GM21723 (cell line): ENCODE measurements around the gene MYO5A.
"Not testable (repeated sequence)": the region's sequence is repeated elsewhere in the genome, so short reads cannot be mapped to it uniquely, and the experiment has no call there.

ENCODE experiments used
- ATAC-seq: cut with Tn5 transposase; IDR thresholded peaks from one replicate; pipeline ENCODE4 v1.9.1; 2021; ENCODE audit warnings: mild to moderate bottlenecking, moderate library complexity; ENCODE audit not compliant: unreplicated experiment

MYO5A gene

DNA sequence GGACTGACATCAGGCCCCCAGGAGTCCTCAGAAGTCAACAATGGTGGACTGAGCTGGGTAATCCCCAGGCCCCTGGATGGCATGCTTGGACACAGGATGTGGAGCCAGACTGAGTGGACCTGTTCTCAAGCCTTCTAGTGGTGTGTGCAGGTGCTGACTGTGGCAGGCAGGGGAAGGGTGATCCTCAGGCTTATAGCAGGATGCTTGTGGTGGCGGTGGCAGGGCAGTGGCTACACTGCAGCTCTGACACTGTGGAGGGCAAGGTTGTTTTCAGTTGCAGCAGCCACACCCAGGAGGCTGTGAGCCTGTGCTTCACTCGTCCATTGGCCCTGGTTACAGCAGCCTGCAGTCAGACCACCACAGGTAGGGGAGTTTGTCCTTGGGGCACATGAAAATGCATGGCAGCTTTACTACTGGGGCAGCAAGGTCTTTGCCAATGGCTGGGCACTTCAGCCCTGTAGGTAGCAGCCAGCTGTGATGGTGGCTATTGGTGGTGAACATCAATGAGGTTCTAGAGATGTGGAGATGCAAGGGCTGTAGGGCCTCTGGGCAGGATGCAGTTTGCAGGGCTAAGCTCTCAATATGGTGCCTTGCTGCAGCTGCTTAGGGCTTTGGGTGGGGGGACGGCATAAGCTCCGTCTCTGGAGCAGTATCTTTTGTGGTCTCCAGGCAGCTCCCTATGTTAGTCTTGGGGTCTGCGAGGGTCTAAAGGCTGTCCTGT lies 17.5 kb upstream of the MYO5A start:
- no peak for ATAC-seq

GRCh38 chr15:52540374-52541012 lies 11.8 kb upstream of the MYO5A start:
- ATAC-seq = no peak

GRCh38 chr15:52537459-52537858 lies 8.8 kb upstream of the MYO5A start:
- ATAC-seq = no peak

DNA sequence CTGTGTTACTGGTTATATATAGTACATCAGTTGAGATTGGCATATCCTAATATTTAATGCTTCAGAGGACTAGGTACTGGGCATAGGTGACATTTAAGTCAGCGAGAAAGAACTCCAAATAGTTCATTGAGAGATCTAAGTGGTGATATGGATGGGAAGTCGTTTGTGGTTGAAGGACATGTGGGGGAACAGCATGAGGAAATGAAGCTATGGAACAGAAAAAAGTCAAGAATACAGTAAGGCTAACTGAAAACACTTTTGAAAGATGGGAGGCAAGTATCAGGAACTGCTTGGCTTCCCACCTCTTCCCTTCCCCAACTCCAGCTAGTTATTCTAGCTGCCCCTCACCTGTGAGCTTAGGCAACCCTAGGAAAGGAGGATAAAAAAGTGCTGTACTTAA lies 3.7 kb upstream of the MYO5A start:
- ATAC-seq = no peak

DNA sequence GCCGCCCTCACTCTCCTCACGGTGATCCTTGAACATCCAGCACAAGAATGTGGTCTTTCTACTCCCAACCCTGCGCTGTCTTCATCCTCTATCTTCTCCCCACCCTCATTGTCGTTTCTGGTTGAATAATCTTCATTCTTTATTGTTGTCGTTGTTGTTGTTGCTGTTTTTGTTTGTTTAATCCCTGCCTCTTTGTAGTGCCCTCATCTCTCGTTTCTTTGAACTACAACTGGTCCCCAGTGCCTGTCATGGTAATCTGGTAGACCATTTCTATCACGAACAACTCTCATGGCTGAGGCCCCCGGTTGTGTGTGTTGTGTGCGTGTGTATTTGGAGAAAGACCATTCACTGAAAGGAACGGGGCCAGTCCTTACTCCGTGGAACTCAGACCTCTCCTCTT lies 1.3 kb upstream of the MYO5A start:
- no peak for ATAC-seq

GRCh38 chr15:52529341-52529924 lies 753 bp upstream of the MYO5A start:
- peak; percentile 6 for ATAC-seq

DNA sequence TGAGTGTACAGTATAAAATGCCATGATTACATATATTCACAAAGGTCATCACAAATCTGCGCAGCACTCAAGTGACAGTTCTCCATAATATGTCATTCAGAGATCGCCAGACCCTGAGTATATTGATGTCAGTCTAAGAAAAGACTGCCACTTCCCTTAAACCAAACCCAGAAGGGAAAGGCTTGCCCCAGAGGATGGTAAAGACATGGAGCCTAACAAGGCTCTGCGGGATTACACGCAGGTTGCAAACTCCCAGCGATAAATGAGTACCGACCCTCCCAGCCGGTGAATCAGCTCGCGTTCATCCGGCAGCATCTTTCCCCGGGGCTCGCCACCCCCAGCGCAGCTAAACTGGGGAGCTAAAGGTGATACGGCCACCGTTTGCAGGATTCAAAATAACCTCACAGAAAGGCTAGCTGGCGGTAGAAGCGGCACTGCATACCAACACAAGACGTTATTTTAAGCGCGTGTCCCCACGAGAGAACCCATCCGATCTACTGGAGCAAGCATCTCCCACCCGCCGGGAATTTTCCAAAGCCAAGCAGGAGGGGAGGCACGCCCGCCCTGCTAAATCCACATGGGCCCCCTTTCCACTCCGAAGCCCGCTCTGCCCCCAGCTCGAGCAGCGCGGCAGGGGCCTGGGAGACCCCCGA lies 643 bp downstream of the MYO5A start:
- ATAC-seq = peak; percentile 6

DNA sequence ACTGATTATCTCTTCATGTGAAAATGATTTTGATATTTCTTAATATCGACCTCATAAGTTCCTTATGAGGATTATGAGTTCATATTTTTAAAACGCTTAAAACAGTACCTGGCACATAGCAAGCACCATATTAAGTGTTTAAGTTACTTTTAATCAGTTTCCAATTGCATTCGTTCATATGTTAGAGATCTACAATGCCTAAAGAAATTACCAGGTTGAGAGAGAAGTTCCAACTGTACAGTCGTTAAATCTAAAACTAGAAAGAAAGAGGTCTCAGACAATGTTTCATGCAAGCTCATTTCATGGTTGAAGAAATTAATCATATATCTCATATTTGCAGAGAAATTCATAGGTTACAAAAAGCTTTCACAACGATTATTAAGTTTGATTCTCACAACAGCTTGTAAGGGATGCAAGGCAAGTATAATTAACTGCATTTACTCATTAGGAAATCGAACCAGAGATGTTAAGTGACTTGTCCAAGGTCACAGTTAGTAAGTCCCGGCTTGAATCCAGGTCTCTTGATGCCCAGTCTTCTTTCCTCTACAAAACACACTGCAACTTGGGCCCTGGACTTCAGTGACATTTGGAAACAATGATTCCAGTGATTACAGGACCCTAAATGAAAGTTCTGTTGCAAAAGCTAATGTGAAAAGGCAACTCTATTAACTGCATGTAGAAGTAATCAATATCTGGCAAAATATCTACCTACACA lies 1.3 kb downstream of the MYO5A start:
- ATAC-seq = no peak

DNA sequence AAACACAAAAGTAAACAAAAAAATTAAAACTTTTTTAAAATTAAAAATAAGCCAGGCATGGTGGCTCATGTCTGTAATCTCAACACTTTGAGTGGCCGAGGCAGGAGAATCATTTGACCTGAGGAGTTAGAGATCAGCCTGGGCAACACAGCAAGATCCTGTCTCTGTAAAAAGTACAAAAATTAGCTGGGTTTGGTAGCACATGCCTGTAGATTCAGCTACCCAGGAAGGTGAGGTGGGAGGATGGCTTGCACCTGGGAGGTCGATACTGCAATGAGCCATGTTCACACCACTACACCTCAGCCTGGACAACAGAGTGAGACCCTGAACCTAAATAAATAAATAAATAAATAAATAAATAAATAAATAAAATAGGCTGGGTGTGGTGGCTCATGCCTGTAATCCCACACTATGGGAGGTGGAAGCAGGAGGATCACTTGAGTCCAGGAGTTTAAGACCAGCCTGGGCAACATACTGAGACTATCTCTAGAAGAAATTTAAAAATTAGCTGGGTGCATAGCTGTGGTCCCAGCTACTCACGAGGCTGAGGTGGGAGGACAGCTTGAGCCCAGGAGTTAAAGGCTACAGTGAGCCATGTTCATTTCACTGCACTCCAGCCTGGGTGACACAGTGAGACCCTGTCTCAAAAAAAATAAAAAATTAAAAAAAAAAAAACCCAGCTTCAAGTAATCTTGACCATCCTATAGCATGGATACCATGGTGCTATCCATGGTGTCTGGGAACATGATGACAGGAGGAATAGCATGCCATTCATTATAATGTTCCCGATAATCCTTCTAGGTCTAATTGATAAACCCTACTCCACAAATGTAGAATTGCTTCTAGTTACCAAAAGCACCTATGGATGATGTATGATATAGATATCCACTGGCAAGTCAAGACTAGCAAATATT lies 4.2 kb downstream of the MYO5A start:
- no peak for ATAC-seq

DNA sequence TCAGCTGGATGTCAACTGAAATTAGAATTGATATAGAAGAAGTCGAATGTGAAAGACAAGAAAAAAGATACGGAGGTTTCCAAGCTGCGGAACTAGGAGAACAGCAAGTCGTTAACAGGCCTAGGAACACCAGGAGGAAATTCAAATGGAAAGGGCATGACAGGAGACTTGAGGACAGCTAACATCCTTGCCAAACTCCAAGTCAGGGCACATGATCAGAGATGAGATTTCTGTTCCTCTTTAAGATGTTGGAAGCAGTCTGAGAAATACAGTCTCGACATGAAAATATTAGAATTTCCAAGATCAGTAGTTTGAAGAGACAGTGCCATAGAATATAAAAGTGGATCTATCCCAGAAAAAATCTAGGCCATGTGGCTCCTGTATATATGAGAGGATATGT lies 5.0 kb downstream of the MYO5A start:
- ATAC-seq = no peak

GRCh38 chr15:52523192-52523591 lies 5.5 kb downstream of the MYO5A start:
- no peak for ATAC-seq

DNA sequence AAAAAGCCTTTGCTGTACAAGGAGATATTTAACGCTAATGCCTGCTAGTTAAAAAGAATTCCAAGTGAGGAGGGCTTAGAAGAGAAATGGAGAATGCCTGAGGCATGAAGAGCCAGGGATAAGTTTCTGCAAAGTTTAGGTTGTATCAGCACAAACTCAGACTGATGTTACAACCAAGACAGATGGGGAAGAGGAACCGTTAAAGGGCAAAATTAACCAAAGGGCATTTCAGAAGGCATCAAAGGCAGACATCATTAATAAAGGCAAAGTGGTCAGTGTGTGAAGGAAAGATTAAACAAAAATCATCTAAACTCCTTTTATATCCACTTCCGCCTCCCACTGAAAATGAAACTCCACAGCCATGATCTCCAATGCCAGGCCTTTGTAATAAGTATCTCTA lies 7.0 kb downstream of the MYO5A start:
- ATAC-seq = no peak

DNA sequence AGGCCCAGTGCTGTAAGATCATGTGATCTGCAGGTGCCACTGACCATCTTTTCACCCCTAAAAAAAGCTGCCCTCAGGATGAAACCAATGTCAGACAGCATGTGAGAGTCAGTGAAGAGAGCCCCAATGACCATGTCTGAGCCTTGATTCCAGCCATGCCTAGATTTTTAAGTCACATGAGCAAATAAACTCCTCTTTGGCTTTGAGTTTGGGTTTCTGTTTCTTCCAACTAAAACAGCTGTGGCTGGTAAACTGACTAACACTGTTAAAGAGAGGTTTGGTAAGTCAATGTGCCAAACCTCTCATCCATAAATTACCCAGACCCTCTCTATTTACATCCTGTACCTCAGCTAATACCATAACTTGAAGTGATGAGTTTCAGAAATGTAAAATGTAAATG lies 8.3 kb downstream of the MYO5A start:
- no peak for ATAC-seq

DNA sequence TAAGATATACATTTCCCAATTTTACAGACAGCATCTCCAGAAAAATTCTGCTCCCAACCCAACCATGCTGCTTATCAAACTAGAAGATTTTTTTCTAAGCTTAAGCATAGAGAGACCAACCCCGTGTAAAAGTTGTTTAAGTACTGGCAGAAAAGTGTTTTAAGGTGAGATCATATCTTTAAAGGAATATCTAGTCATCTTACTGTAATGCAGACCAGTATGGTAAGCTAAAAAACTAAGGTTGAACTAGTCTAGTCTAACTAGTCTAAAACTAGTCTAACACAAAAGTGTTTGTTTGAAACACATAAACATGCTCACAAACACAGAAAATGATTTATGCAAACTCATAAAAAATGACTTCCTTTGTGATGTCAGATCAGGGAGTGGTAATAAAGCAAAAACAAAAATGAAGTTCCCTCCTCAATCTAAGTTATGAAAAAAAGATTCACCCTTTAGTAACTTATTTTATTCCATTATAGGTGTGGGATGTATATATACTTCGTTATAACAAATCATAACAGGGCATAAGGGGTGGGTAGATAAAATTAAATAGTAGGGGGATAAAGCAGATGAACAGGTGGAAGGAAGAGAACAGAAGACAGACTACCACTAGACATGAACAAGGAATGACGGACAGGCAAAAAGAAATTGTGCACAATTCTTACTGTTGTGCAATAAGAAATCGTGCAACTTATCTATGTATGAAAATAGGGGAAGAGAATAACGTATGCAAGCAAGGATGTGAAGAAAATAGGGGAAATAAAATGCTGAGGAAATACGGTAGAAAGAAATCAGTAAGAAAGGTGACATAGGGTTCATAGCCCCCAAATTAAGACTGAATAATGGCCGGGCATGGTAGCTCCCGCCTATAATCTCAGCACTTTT lies 10.0 kb downstream of the MYO5A start:
- ATAC-seq = no peak

- no peak for ATAC-seq
These were observed 11.7 kb downstream of the MYO5A start for GRCh38 chr15:52517014-52517413.

DNA sequence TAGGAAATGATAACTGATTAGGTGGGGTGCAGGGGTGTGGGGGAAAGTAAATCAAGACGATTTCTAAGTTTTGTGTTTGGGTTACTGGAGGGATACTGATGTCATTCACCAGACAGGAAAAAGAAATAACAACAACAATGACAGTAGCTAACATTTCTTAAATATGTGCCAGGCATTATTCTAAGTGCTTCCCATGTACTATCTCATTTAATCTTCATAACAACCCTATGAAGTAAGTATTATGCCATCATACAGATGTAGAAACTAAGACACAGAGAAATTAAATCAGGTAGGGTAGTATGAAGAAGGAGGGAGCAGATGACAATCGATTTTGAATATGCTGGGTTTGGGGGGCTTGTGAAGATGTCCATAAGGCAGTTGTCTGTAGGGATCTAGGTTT lies 13.3 kb downstream of the MYO5A start:
- no peak for ATAC-seq

DNA sequence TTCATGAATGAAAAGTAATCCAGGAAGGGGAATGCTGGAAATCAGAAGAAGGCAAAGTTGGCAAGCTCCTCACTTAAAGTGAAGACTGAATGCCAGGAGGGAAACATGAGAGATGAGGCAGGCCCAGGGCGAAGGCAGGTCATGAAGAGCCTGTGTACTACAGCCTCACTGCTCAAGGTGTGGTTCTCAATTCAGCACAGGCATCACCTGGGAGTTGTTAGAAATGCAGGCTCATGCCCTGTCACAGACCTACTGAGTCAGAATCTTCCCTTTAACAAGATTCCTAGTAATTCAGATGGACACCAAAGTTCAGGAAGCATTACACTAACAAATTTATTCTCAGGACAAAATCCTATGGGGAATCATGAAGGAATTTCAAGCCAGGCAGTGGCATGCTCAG lies 14.2 kb downstream of the MYO5A start:
- no peak for ATAC-seq

DNA sequence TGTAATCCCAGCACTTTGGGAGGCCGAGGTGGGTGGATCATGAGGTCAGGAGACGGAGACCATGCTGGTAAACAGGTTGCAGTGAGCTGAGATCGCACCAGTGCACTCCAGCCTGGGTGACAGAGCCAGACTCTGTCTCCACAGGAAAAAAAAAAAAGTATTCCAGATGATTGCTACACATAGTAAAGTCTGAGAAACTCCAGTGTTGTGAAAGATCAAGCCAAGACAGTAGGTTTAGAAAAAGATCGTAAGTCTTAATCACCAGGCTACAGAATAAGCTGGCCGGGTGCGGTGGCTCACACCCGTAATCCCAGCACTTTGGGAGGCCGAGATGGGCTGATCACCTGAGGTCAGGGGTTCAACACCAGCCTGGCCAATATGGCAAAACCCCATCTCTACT lies 15.8 kb downstream of the MYO5A start:
- ATAC-seq = not testable (repeated sequence)

GRCh38 chr15:52511084-52511483 lies 17.6 kb downstream of the MYO5A start:
- ATAC-seq = no peak
